Measurements from ENCODE around the gene ITPK1. TPM values are rescaled to one million over a fixed set of nuclear protein-coding genes. Genes with fewer than 3 reads are reported as not detected.
A peak's percentile ranks its signal among the peaks of the same experiment; 100 is the strongest.
"Not testable (repeated sequence)": the region's sequence is repeated elsewhere in the genome, so short reads cannot be mapped to it uniquely, and the experiment has no call there.

ITPK1 gene
- total RNA-seq = 10 to 100 TPM; 53.8 to 85.0 TPM

DNA sequence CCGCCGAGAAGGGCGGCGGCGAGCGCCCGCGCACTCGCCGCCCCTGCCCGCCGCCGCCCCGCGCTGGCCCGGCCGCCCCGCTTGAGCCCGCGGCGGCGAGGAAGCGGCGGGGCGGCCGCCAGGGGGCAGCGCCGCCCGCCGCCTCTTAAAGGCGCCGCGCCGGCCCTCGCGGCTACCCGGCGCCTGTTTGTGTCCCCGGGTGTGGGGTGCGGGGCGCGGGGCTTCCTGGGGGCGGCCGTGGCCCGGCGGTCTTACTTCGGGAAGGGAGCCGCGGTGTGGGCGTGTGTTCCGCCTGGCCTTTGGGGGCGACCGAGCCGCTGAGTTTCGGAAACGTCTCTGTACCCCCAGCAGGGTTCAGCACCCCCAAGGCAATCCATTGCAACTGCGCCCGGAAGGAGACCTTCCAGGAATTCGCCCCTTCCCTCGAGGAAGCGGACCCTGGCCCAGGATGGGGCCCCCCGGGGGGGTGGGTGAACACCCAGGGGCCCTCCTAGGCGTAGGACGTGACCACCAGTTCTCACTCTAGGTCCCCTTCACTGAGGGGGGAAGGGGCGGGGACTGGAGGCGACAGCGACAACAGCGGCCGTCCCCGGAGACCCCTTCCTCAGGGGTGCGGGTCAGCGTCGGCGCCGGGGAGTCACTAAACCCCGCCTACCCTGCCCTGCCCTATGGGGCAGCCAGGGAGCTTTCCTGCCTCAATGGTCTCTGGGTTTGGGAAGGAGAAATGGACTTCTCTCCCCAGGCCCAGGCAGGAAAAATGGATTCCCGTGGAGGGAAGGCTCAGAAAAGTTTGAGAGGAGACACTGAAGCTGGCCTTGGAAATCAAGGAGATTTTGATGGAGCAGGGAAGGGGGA lies at the start of gene ITPK1:
Gene ITPK1, minus strand, starts transcription at position 105 of the 855 bp plus-strand sequence. CDS start 762 bp downstream, outside the sequence.
- Histone ChIP-seq H3K27me3 (replicated peaks; ENCODE audit: insufficient read depth) (no peaks in the 10 kb centered on the region), H3K9me3 (no peaks in the 10 kb centered on the region), H3K27ac (peak within 1 kb of the TSS; percentile 92 to 98), H3K4me3 (peak within 1 kb of the TSS; percentile 93), H3K36me3 (no peaks in the 10 kb centered on the region), H3K4me1 (ENCODE audit: control insufficient read depth in 1 of 2, low read depth in 2 of 2) (peaks cover 15 to 34% of the 10 kb centered on the region in 2 donors)
- TF ChIP-seq, protein P1, sequence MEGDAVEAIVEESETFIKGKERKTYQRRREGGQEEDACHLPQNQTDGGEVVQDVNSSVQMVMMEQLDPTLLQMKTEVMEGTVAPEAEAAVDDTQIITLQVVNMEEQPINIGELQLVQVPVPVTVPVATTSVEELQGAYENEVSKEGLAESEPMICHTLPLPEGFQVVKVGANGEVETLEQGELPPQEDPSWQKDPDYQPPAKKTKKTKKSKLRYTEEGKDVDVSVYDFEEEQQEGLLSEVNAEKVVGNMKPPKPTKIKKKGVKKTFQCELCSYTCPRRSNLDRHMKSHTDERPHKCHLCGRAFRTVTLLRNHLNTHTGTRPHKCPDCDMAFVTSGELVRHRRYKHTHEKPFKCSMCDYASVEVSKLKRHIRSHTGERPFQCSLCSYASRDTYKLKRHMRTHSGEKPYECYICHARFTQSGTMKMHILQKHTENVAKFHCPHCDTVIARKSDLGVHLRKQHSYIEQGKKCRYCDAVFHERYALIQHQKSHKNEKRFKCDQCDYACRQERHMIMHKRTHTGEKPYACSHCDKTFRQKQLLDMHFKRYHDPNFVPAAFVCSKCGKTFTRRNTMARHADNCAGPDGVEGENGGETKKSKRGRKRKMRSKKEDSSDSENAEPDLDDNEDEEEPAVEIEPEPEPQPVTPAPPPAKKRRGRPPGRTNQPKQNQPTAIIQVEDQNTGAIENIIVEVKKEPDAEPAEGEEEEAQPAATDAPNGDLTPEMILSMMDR (IDR thresholded peaks at IDR 0.05) = peak; percentile 20
- ATAC-seq (ENCODE audit: insufficient number of reproducible peaks, low FRiP score, low read depth) (peak; percentile 54), DNase-seq (ENCODE audit: low spot score) (no peak)

DNA sequence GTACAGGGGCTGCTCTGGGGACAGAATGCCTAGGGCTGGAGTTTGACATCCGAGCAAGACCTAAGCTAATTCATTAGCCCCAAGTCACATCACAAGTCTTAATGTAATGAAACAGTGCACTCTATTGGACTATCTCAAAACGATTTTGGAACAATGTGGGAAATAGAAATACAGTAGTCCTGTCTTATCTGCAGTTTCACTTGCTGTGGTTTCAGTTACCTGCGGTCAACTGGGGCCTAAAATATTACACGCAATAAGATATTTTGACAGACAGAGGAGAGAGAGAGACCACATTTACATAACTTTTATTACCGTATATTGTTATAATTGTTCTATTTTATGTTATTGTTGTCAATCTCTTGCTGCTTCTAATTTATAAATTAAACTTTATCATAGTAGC lies 47.8 kb upstream of the ITPK1 start:
- no peak overlapping the region for H3K4me3 ChIP-seq
- no peaks in the 10 kb centered on the region for H3K9me3 ChIP-seq
- no peaks in the 10 kb centered on the region for H3K36me3 ChIP-seq
- H3K4me1 ChIP-seq (ENCODE audit: control insufficient read depth in 1 of 2, low read depth in 2 of 2) = no peaks in the 10 kb centered on the region
- DNase-seq (ENCODE audit: low spot score) = no peak
- no peak for ATAC-seq (ENCODE audit: insufficient number of reproducible peaks, low FRiP score, low read depth)
- TF ChIP-seq, protein P1 (IDR thresholded peaks at IDR 0.05) = no peak
- H3K27ac ChIP-seq = no peak overlapping the region
- H3K27me3 ChIP-seq (replicated peaks; ENCODE audit: insufficient read depth) = no peaks in the 10 kb centered on the region

DNA sequence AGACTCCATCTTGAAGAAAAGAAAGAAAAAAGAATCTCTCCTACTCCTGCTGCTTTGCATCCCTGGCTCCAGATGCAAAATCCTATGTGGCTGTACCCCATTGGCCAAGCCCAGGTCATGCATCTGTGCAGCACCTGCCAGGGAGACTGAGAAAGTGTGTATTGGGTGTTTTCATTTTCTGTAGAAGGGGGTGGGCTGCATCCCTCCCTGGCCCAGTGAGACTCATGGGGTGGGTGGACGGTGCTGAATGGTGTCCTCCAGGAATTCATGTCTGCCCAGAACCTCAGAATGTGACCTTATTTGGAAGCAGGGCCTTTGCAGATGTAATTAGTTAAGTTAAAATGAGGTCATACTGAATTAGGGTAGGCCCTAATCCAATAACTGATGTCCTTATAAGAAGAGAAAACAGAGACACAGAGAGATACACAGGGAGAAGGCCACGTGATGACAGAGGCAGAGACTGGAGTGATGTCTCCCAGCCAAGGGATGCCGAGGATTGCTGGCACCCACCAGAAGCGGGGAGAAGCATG lies 45.8 kb upstream of the ITPK1 start:
- DNase-seq (ENCODE audit: low spot score) (no peak), ATAC-seq (ENCODE audit: insufficient number of reproducible peaks, low FRiP score, low read depth) (no peak)
- TF ChIP-seq, protein P1 (IDR thresholded peaks at IDR 0.05) = no peak
- H3K27ac ChIP-seq = no peak overlapping the region
- H3K4me1 ChIP-seq (ENCODE audit: control insufficient read depth in 1 of 2, low read depth in 2 of 2) = no peaks in the 10 kb centered on the region
- no peaks in the 10 kb centered on the region for H3K27me3 ChIP-seq (replicated peaks; ENCODE audit: insufficient read depth)
- H3K4me3 ChIP-seq = no peak overlapping the region
- no peaks in the 10 kb centered on the region for H3K9me3 ChIP-seq
- H3K36me3 ChIP-seq = no peaks in the 10 kb centered on the region

DNA sequence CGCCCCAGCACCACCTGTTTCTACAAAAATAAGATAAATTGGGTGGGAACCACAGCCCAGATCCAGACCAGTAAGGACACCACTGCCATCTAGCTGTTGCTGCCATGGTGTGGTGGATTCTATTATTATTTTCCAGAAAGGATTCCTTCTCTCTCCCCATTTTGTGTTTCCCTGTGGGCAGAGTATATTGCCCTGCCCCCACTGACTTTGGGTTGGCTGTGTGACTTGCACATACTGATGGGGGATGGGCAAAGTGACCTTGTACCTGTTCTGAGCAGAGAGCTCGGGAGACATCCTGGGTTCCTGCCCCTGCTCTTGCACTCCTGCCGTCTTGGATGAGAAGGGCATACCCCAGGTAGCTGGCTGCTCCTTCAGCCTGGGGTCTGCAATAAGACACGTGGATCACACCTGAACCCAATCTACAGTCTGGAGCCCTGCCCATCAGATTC lies 44.7 kb upstream of the ITPK1 start:
- no peaks in the 10 kb centered on the region for H3K27me3 ChIP-seq (replicated peaks; ENCODE audit: insufficient read depth)
- TF ChIP-seq, protein P1 (IDR thresholded peaks at IDR 0.05) = no peak
- no peak for ATAC-seq (ENCODE audit: insufficient number of reproducible peaks, low FRiP score, low read depth)

DNA sequence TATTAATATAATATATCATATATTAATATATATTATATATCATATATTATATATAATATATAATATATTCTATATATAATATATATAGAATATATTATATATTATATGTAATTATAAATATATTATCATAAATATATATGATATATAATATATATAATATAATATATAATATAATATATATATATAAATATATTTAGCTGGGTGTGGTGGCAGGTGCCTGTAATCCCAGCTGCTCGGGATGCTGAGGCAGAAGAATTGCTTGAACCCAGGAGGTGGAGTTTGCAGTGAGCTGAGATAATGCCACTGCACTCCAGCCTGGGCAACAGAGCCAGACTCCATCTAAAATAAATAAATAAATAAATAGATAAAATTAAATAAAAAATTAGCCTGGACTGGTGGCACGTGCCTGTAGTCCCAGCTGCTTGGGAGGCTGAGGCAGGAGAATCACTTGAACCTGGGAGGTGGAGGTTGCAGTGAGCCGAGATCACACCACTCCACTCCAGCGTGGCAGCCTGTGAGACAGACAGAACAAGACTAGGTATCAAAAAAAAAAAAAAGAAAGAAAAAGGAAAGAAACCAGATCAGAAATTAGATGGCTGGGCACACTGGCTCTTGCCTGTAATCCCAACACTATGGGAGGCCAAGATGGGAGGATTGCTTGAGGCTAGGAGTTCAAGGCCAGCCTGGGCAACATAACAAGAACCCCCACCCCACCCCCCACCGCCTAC lies 44.1 kb upstream of the ITPK1 start:
- H3K36me3 ChIP-seq; H3K27me3 ChIP-seq (replicated peaks; ENCODE audit: insufficient read depth); DNase-seq (ENCODE audit: low spot score); H3K4me1 ChIP-seq (ENCODE audit: control insufficient read depth in 1 of 2, low read depth in 2 of 2); H3K27ac ChIP-seq; H3K4me3 ChIP-seq; H3K9me3 ChIP-seq; ATAC-seq (ENCODE audit: insufficient number of reproducible peaks, low FRiP score, low read depth): not testable (repeated sequence)

More for the DNA sequence above, 44.7 kb upstream of the ITPK1 start:
- no peak overlapping the region for H3K4me3 ChIP-seq
- no peak for DNase-seq (ENCODE audit: low spot score)
- no peak overlapping the region for H3K27ac ChIP-seq
- no peaks in the 10 kb centered on the region for H3K4me1 ChIP-seq (ENCODE audit: control insufficient read depth in 1 of 2, low read depth in 2 of 2)
- no peaks in the 10 kb centered on the region for H3K9me3 ChIP-seq
- no peaks in the 10 kb centered on the region for H3K36me3 ChIP-seq

DNA sequence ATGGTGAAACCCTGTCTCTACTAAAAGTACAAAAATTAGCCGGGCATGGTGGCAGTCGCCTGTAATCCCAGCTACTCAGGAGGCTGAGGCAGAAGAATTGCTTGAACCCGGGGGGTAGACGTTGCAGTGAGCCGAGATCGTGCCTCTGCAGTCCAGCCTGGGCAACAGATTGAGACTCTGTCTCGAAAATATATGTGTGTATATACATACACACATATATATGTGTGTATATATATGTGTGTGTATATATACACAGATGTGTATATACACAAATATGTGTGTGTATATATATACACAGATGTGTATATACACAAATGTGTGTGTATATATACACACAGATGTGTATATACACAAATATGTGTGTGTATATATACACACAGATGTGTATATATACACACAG lies 42.6 kb upstream of the ITPK1 start:
- H3K27ac ChIP-seq; H3K36me3 ChIP-seq; H3K9me3 ChIP-seq; H3K4me3 ChIP-seq; H3K27me3 ChIP-seq (replicated peaks; ENCODE audit: insufficient read depth); ATAC-seq (ENCODE audit: insufficient number of reproducible peaks, low FRiP score, low read depth); DNase-seq (ENCODE audit: low spot score); H3K4me1 ChIP-seq (ENCODE audit: control insufficient read depth in 1 of 2, low read depth in 2 of 2): not testable (repeated sequence)
